HCT116 (cell line): ENCODE results near the gene PRKD3. TPM values are rescaled to one million over a fixed set of nuclear protein-coding genes. Genes with fewer than 3 reads are reported as not detected.

Experiments used
- ATAC-seq: fragments of 200-7000 bp; cut with Tn5 transposase; 2 replicates; pipeline ENCODE4 v1.9.1; 2020; ENCODE audit warnings: mild to moderate bottlenecking, moderate library complexity
- BruUV-seq: library from RNA; stranded (reverse); fragments of 400-500 nt; replicated peaks from 2 replicates; lab custom pipeline; 2021; lab: Mats Ljungman, UMichigan
- CTCF ChIA-PET: fragments of 300-600 bp; sonication (Branson Sonifier 250); formaldehyde crosslinking; loops from one replicate; lab custom pipeline; 2021; ENCODE audit warnings: antibody characterized with exemption; lab: Charles Lee
- POLR2A ChIA-PET: fragments of 300-600, 350-600 bp; sonication (Branson Sonifier 250); formaldehyde crosslinking; loops from one replicate; lab custom pipeline; 2021; ENCODE audit warnings: antibody characterized with exemption; lab: Charles Lee
- RAD21 ChIA-PET, 2 experiments: fragments of 300-600 bp; sonication (Branson Sonifier 250); formaldehyde crosslinking; loops; one replicate each; lab custom pipeline; 2023; ENCODE audit warnings: low total read pairs in 2 of 2; ENCODE audit not compliant: uncharacterized antibody in 2 of 2, unreplicated experiment in 2 of 2, low non-redundant PET in 1 of 2; lab: Charles Lee
- DNase-seq: peaks from one replicate; pipeline ENCODE4 v3.0.0-alpha.2; 2010; ENCODE audit warnings: low read depth, low spot score
- H2AFZ ChIP-seq: fragments of 200-600 bp; shearing (Covaris generic), sonication (generic); 2 replicates; pipeline ENCODE4 v1.6.1; 2017; ENCODE audit warnings: low read depth, mixed run types, mixed read lengths, antibody characterized with exemption, low read length; ENCODE audit not compliant: poor library complexity, severe bottlenecking
- H3K27ac ChIP-seq: 2 replicates; pipeline ENCODE4 v1.5.1; 2012; ENCODE audit warnings: low read depth, low read length
- H3K27me3 ChIP-seq: fragments of 200-600 bp; sonication (generic); 2 replicates; pipeline ENCODE4 v1.6.1; 2016; ENCODE audit warnings: mixed run types, low read length, mixed read lengths; ENCODE audit not compliant: insufficient read depth
- H3K36me3 ChIP-seq, 2 experiments: fragments of 200-500 bp in 1 of 2; fragments of 200-600 bp in 1 of 2; sonication (Bioruptor generic) in 1 of 2; sonication (generic) in 1 of 2; 2 replicates each; pipeline versions ENCODE4 v1.5.1 to v1.6.1; 2014 to 2016; ENCODE audit warnings: low read length in 2 of 2, inconsistent platforms in 1 of 2, mixed read lengths in 1 of 2, mixed run types in 1 of 2; ENCODE audit not compliant: insufficient read depth in 2 of 2, control insufficient read depth in 1 of 2
- H3K4me1 ChIP-seq, 2 experiments: fragments of 200-600 bp in 1 of 2; sonication (generic) in 1 of 2; 2 replicates each; pipeline versions ENCODE4 v1.5.1 to v1.6.1; 2012 to 2017; ENCODE audit warnings: low read length in 2 of 2, inconsistent platforms in 1 of 2, mild to moderate bottlenecking in 1 of 2, mixed read lengths in 1 of 2, mixed run types in 1 of 2, moderate library complexity in 1 of 2; ENCODE audit not compliant: insufficient read depth in 2 of 2, control insufficient read depth in 1 of 2
- H3K4me2 ChIP-seq: fragments of 200-600 bp; sonication (generic); 2 replicates; pipeline ENCODE4 v1.6.1; 2017; ENCODE audit warnings: mixed run types, low read length, mixed read lengths
- H3K4me3 ChIP-seq, 2 experiments: fragments of 200-600 bp in 1 of 2; sonication (generic) in 1 of 2; replicated peaks in 1 of 2; 2 replicates each; pipeline ENCODE4 v1.5.1; 2011 to 2016; ENCODE audit warnings: low read length in 2 of 2, control low read depth in 1 of 2, low read depth in 1 of 2, mild to moderate bottlenecking in 1 of 2, mixed read lengths in 1 of 2, mixed run types in 1 of 2
- H3K79me2 ChIP-seq: fragments of 200-600 bp; sonication (generic); 2 replicates; pipeline ENCODE4 v1.6.1; 2017; ENCODE audit warnings: mild to moderate bottlenecking, mixed run types, low read length, moderate library complexity, mixed read lengths; ENCODE audit not compliant: insufficient read depth
- H3K9ac ChIP-seq: fragments of 200-600 bp; sonication (generic); 2 replicates; pipeline ENCODE4 v1.6.1; 2016; ENCODE audit warnings: low read length, mixed read lengths
- H3K9me2 ChIP-seq: fragments of 200-600 bp; sonication (generic), shearing (Covaris generic); 2 replicates; pipeline ENCODE4 v1.6.1; 2017; ENCODE audit warnings: mixed run types, mild to moderate bottlenecking, moderate library complexity; ENCODE audit not compliant: insufficient read depth
- H3K9me3 ChIP-seq, 2 experiments: fragments of 200-500 bp in 1 of 2; fragments of 200-600 bp in 1 of 2; sonication (Bioruptor generic) in 1 of 2; sonication (generic) in 1 of 2; 2 replicates each; pipeline ENCODE4 v1.6.1; 2014 to 2017; ENCODE audit warnings: low read length in 2 of 2, mixed read lengths in 2 of 2, inconsistent platforms in 1 of 2, low read depth in 1 of 2, mild to moderate bottlenecking in 1 of 2, mixed run types in 1 of 2, moderate library complexity in 1 of 2; ENCODE audit not compliant: control insufficient read depth in 1 of 2, insufficient read depth in 1 of 2
- H4K20me1 ChIP-seq: fragments of 200-600 bp; sonication (generic), shearing (Covaris generic); 2 replicates; pipeline ENCODE4 v1.6.1; 2017; ENCODE audit warnings: mixed run types, mild to moderate bottlenecking, moderate library complexity; ENCODE audit not compliant: insufficient read depth
- CEBPB ChIP-seq: IDR thresholded peaks from 2 replicates; pipeline ENCODE4 v1.6.1; 2012; ENCODE audit warnings: low read depth
- EZH2phosphoT487 ChIP-seq: fragments of 200-600 bp; IDR thresholded peaks from 2 replicates; pipeline ENCODE4 v1.6.1; 2018; ENCODE audit warnings: antibody characterized with exemption, borderline replicate concordance
- FOSL1 ChIP-seq: IDR thresholded peaks from 2 replicates; pipeline ENCODE4 v1.6.1; 2012; ENCODE audit warnings: low read depth
- YY1 ChIP-seq: IDR thresholded peaks from 2 replicates; pipeline ENCODE4 v1.6.1; 2011; ENCODE audit warnings: low read length, low read depth, moderate library complexity, mild to moderate bottlenecking; ENCODE audit not compliant: insufficient replicate concordance; ENCODE audit errors: extremely low read depth
- intact Hi-C: fragments of 100-400 bp; cut with micrococcal nuclease; formaldehyde crosslinking; loops from 2 replicates; pipeline ENCODE4 v1.10.0; 2022
- total RNA-seq: library from RNA; stranded (reverse); gene quantifications from one replicate; pipeline ENCODE4 v1.2.1, GENCODE V29; 2021; ENCODE audit not compliant: unreplicated experiment
- TF ChIP-seq, protein P1 (sequence below), 3 experiments: fragments of 200-600 bp in 1 of 3; sonication (generic) in 1 of 3; IDR thresholded peaks in 2 of 3; conservative IDR thresholded peaks in 1 of 3; 2 replicates each; pipeline ENCODE4 v1.5.1; 2012 to 2017; ENCODE audit warnings: low read depth in 2 of 3, low read length in 2 of 3, antibody characterized with exemption in 1 of 3, borderline replicate concordance in 1 of 3, control low read depth in 1 of 3, mild to moderate bottlenecking in 1 of 3, mixed read lengths in 1 of 3, mixed run types in 1 of 3, moderate library complexity in 1 of 3; ENCODE audit not compliant: insufficient read depth in 1 of 3
- TF ChIP-seq, protein P2 (sequence below): IDR thresholded peaks from 2 replicates; pipeline ENCODE4 v1.6.1; 2012
- TF ChIP-seq, protein P3 (sequence below): IDR thresholded peaks from 2 replicates; pipeline ENCODE4 v1.6.1; 2012; ENCODE audit warnings: low read depth

Gene PRKD3
- total RNA-seq, 1 experiment from 2014 or later, result 13.9 TPM

DNA sequence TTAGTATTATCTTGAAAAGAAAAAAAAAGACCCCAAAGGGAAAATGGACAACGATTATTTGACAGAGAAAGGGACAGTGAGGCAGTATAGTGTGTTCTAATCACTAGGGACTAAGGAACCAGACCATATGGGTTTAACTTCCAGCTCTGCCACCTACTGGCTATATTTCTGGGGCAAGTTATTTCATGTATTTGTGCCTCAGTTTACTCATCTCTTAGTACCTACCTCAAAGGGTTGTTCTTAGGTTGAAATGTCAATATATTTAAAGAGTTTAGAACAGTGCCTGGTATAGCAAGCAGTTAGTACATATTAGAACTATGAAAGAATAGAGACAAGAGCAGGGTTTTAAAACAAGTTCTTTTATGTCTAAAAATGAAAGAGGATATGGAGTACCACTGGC lies 42.7 kb downstream of the PRKD3 start:
- CTCF ChIA-PET, result no interaction called here
- no peak for ATAC-seq
- Histone ChIP-seq H3K9ac (no peak overlapping the region), H3K79me2 (no peaks in the 10 kb centered on the region), H2AFZ (no peak overlapping the region), H3K4me3 (no peak overlapping the region), H3K27me3 (no peaks in the 10 kb centered on the region), H3K9me2 (no peaks in the 10 kb centered on the region), H3K36me3 (no peaks in the 10 kb centered on the region), H3K27ac (no peak overlapping the region), H3K4me1 (peaks cover 0 to 7% of the 10 kb centered on the region in 2 experiments; a peak in 2 of 4 replicates), H3K9me3 (no peaks in the 10 kb centered on the region), H4K20me1 (no peaks in the 10 kb centered on the region), H3K4me2 (no peak overlapping the region)
- TF ChIP-seq, protein P1, sequence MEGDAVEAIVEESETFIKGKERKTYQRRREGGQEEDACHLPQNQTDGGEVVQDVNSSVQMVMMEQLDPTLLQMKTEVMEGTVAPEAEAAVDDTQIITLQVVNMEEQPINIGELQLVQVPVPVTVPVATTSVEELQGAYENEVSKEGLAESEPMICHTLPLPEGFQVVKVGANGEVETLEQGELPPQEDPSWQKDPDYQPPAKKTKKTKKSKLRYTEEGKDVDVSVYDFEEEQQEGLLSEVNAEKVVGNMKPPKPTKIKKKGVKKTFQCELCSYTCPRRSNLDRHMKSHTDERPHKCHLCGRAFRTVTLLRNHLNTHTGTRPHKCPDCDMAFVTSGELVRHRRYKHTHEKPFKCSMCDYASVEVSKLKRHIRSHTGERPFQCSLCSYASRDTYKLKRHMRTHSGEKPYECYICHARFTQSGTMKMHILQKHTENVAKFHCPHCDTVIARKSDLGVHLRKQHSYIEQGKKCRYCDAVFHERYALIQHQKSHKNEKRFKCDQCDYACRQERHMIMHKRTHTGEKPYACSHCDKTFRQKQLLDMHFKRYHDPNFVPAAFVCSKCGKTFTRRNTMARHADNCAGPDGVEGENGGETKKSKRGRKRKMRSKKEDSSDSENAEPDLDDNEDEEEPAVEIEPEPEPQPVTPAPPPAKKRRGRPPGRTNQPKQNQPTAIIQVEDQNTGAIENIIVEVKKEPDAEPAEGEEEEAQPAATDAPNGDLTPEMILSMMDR (IDR thresholded peaks at IDR 0.05 in 2 of 3, conservative IDR thresholded peaks at IDR 0.05 in 1 of 3; ENCODE audit: borderline replicate concordance in 1 of 3, insufficient read depth in 1 of 3, low read depth in 2 of 3, low read length in 2 of 3), result peak; percentile 7 to 30 (median 29); a peak in 3 of 6 replicates
- TF ChIP-seq, protein P2, sequence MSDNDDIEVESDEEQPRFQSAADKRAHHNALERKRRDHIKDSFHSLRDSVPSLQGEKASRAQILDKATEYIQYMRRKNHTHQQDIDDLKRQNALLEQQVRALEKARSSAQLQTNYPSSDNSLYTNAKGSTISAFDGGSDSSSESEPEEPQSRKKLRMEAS, result no peak
- no peak for DNase-seq
- POLR2A ChIA-PET, result no interaction called here
- intact Hi-C loops, result loop anchor here (10.0 kb wide), 1 partner anchor 593 kb away; no protein-coding TSS in a partner anchor
- RAD21 ChIA-PET, result no interaction called here
- BruUV-seq, result no TSS peak

DNA sequence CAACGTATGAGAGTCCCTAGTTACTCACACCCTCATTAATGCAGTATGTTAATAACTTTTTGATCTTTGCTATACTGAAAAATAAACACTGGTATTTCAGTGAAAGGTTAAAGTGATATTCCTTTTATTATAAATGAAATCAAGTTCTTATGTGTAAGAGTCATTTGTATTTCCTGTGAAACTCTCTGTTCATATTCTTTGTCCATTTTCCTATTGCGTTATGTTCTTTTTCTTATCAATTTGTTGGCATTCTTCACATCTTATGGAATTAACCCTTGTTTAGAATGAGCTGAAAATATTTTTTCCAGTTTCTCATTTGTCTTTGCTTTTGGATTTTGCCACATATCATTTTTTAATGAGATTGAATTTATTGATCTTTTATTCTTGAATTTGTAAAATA lies 48.3 kb downstream of the PRKD3 start:
- ChIA-PET POLR2A (no interaction called here), CTCF (no interaction called here), RAD21 (no interaction called here)
- Histone ChIP-seq H2AFZ (no peak overlapping the region), H3K9me3 (no peaks in the 10 kb centered on the region), H3K4me3 (no peak overlapping the region), H3K27ac (no peak overlapping the region), H3K4me2 (no peak overlapping the region), H3K9me2 (no peaks in the 10 kb centered on the region), H3K4me1 (no peaks in the 10 kb centered on the region), H3K27me3 (no peaks in the 10 kb centered on the region), H3K9ac (no peak overlapping the region), H4K20me1 (no peaks in the 10 kb centered on the region), H3K79me2 (no peaks in the 10 kb centered on the region), H3K36me3 (no peaks in the 10 kb centered on the region; a peak in 1 of 4 replicates)
- TF ChIP-seq, protein P2, result no peak
- TF ChIP-seq YY1 (no peak), FOSL1 (no peak), CEBPB (no peak), EZH2phosphoT487 (no peak)
- TF ChIP-seq, protein P3, sequence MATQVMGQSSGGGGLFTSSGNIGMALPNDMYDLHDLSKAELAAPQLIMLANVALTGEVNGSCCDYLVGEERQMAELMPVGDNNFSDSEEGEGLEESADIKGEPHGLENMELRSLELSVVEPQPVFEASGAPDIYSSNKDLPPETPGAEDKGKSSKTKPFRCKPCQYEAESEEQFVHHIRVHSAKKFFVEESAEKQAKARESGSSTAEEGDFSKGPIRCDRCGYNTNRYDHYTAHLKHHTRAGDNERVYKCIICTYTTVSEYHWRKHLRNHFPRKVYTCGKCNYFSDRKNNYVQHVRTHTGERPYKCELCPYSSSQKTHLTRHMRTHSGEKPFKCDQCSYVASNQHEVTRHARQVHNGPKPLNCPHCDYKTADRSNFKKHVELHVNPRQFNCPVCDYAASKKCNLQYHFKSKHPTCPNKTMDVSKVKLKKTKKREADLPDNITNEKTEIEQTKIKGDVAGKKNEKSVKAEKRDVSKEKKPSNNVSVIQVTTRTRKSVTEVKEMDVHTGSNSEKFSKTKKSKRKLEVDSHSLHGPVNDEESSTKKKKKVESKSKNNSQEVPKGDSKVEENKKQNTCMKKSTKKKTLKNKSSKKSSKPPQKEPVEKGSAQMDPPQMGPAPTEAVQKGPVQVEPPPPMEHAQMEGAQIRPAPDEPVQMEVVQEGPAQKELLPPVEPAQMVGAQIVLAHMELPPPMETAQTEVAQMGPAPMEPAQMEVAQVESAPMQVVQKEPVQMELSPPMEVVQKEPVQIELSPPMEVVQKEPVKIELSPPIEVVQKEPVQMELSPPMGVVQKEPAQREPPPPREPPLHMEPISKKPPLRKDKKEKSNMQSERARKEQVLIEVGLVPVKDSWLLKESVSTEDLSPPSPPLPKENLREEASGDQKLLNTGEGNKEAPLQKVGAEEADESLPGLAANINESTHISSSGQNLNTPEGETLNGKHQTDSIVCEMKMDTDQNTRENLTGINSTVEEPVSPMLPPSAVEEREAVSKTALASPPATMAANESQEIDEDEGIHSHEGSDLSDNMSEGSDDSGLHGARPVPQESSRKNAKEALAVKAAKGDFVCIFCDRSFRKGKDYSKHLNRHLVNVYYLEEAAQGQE, result no peak
- DNase-seq (no peak), ATAC-seq (no peak)
- intact Hi-C loops, result no loop called here
- no TSS peak for BruUV-seq
